ENCODE data around the gene LRBA. TPM values are rescaled to one million over a fixed set of nuclear protein-coding genes. Genes with fewer than 3 reads are reported as not detected.

Gene LRBA
- total RNA-seq, 4 donors from 2014 or later, result 28.0 to 51.5 (median 30.9) TPM

- no peak for TF ChIP-seq CTCF (IDR thresholded peaks at IDR 0.05)
- ATAC-seq (ENCODE audit: low FRiP score) (no peak), DNase-seq (ENCODE audit: low spot score) (no peak)
These were observed 771.2 kb downstream of the LRBA start for GRCh38 chr4:150243932-150244331.

- peak in 1 of 3 donors; percentile 38 for TF ChIP-seq CTCF (IDR thresholded peaks at IDR 0.05)
- DNase-seq (ENCODE audit: low spot score) (no peak), ATAC-seq (ENCODE audit: low FRiP score) (no peak)
These were observed 772.1 kb downstream of the LRBA start for GRCh38 chr4:150242820-150243458.

- no peak for TF ChIP-seq CTCF (IDR thresholded peaks at IDR 0.05)
- ATAC-seq (ENCODE audit: low FRiP score), result no peak
- DNase-seq (ENCODE audit: low spot score), result no peak
These were observed 775.1 kb downstream of the LRBA start for GRCh38 chr4:150240011-150240410.

GRCh38 chr4:150238591-150238990 lies 776.5 kb downstream of the LRBA start:
- DNase-seq (ENCODE audit: low spot score), result no peak
- no peak for ATAC-seq (ENCODE audit: low FRiP score)
- TF ChIP-seq CTCF (IDR thresholded peaks at IDR 0.05), result no peak

DNA sequence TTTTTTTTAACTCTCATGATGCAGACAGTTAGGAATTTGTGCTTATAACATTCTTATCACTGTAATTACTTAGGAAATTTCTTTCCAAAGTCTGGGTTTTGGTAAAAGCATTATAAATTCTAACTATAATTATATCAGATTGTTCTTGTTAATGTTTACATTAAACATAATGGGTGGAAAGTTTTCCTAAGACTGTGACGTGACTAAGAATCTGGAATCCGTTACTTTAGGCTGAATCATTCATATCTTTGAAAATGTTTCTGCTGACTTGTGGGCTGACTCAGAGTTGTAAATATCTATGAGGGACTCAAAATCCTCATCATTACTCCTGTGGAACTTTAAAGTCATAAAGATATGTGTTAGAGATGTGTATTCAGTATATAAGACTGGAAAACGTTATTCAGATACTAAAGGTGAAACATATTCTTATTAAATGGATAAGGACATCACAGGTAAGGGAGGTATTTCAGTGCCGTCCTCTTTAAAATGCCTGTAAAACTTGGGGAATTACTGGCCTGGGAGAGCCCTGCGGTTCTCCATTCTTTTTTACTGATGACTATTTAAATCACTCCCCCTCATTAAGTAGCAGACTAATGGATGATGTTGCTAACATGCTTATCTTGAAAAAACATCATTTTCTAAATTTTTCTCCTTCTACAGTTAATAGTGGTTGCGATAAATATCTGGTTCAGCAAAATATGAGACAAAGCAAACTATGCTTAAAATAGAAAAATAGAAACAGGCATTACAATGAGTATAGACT lies 777.8 kb downstream of the LRBA start:
- ATAC-seq (ENCODE audit: low FRiP score) (peak; percentile 85), DNase-seq (ENCODE audit: low spot score) (no peak)
- no peak for TF ChIP-seq CTCF (IDR thresholded peaks at IDR 0.05)

DNA sequence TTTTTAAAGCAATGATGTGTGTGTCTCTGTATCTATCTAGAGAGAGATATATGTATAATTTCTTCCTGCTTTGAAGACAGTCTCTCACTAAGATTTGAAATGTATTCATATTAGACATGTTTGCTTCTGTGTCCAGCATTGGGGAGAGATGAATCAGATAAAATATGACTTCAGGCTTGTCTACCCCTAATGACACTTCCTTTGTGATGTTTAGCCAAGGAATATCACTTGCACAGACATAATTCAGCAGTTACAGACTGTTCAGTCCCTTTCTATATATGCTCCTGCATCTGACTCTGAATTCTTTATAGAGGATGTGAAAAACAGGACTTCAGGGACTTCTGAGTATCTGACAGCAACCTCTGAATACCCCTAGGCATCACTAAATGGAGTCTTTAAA lies 778.5 kb downstream of the LRBA start:
- no peak for DNase-seq (ENCODE audit: low spot score)
- no peak for ATAC-seq (ENCODE audit: low FRiP score)
- TF ChIP-seq CTCF (IDR thresholded peaks at IDR 0.05), result no peak

- DNase-seq (ENCODE audit: low spot score), result no peak
- peak; percentile 39 for ATAC-seq (ENCODE audit: low FRiP score)
- TF ChIP-seq CTCF (IDR thresholded peaks at IDR 0.05), result no peak
These were observed 779.2 kb downstream of the LRBA start for GRCh38 chr4:150235808-150236271.
